DMS153 treated with DMSO at 0.1 percent for 48 hours (cell line): ENCODE data around the gene PML.

ENCODE experiments used
- DNase-seq: peaks from one replicate; lab custom pipeline; 2025; ENCODE audit not compliant: unreplicated experiment; lab: John Stamatoyannopoulos, UW

Gene PML

DNA sequence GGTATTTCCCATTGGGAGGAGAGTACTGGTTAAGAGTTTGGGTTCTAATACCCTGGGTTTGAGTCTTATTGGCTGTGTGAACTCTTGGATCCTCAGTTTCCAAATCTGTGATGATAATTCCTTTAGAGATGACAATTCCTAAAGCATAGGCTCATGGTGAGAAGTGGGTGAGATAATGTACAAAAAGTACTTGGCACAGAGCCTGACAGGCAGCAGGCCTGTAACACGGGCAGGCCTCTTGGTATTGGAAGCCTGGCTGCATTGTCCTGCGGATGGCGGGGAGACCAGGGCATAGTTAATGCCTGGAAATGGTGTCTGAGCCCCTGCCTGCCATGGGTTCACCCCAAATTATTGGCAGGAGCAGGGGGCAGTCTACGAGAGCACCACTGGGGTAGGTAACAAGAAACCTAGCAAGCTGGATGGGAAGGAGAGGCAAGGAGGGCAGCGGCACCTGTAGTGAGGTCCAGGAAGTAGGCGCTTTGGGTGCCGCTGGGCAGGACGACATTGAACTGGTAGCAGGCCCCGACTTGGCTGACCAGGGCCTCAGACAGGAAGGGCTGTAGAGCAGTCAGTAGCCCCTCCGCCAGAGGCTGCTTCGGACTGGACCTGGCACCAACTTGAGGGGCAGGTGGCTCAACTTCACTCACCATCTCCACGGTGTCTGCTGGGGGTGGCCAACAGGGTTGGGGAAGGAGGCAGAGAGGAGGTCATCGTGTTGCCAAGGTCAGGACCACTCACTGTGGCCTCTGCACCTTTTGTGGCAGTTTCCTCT, 10.1 kb upstream of the PML start:
- DNase-seq: no peak

DNA sequence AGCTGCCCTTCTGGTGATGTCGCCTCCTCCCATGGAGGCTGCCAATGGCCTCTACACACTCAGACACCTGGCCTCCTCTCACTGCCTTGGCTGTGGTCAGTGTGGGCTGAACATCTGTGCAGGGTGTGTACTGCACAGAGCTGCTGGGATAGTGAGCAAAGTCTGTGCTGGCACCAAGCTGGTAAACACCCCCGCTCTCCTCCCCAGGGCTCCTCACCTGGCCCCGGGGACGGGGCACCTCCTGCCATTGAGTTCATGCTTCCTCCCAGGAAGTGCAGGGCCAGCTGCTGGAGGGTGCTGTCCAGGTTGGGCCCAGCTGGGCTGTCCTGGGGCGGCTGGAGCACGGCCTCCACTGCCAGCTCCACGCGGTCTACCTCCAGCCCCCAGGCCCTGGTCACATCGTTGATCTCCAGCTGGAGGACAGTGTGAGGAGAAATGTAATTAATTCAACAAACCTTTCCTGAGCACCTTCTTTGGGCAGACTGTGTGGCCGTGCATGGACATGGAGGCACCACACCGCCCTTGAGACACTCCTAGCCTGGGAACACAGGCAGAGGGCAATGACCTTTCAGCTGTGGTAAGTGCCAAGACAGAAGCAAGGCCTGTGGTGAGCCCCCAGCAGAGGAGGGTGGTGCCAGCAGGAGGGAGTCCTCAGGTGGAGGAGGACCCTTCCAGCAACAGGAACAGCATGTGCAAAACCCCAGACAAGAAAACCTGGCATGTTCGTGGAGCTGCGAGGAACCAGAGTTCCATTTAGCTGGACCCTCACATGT, 9.2 kb upstream of the PML start:
- no peak for DNase-seq

DNA sequence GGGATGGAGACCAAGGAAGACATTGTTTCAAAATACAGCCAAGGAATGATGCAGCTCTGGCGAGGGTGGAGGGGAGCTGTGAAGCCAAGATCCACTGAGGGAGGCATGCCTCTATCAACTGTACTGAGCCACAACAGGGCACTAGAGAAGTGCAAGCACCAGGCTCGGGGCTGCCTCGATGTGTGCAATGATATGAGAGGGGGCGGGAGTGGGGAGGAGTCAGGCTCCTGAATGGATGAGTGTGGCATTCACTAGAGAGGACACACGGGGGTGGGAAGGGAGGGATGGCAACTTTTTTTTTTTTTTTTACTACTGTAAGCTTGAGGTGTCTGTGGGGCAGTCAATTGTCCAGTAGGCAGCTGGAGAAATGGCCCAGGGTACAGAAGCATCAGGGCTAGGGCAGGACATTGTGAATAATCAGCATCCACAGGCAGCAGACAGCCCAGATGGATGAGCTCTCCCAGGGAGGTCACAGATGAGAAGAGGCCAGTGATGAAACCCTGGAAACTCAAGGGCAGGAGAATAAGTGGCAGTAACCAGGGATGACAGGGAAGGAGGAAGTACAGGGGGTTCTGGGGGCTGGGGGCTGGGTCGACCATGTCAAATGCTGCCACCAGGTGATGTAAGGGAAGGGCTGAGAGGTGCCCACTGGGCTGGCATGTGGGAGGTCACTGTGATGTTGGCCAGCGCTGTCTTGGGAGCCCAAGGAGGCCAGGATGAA, 8.3 kb upstream of the PML start:
- no peak for DNase-seq

DNA sequence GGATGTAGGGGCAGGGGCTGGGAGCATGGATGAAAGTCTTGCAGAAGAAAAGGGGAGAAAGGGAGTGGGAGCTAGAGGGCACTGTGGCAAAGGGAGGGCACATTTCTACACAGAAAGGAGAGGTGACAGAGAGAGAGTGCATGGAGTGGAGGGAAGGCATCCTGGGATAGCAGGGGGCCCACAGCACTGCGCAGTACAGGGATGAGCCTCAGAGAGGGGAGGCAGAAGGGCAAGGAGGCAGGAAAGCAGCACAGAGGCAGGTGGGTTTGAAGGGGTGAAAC, 7.8 kb upstream of the PML start:
- DNase-seq: no peak

DNA sequence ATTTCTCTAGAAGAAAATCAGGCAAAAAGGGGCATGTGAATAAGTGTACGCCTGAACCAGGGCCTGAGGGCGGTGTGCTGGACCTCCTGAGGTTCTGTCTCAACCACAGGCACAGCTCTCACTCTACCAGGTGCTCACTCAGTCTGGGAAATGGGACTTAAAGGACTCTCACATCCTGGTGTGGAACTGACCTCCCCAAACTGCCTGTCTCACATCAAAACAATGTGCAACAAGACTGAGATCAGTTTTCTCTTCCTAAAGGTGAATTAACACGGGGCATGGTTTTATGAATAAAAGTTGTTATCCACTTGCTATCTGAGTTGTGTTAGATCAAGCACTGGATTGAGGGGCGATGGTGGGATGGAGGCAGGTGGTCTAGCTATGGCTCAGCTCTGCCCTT, 7.3 kb upstream of the PML start:
- no peak for DNase-seq

DNA sequence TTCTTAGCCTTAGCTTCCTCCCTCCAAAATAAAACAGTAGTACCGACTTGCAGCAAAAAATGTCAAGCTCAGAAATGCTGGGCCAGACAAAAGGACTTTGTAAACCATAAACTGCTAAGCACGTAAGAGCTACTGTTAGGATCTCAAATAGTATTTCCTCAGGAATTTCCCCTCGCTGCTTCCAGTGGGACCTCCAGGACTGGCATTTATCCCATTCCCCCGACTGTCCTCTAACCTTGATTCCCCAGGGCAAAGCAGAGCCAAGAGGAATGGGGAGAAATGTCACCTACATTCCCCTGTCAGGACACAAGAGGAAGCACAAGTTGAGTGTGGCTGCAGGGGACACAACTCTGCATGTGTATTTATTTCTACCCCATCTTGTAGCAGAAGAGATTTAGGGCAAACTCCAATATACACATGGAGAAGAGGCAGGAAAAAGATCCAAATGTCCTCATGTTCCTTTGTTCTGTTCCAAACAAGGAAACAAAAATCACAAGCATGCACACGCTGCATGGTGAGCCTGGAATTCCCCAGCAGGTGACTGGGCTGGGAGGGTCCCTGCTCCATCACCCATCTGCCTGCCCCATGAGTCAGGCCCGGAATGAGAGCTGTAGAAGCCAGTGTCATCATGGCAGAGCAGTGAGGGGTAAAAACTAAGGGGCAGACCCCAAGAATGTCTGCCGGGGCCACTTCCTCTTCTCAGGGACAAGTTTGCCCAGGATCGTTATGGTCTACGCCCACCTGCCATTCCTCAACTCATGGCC, 6.7 kb upstream of the PML start:
- no peak for DNase-seq

DNA sequence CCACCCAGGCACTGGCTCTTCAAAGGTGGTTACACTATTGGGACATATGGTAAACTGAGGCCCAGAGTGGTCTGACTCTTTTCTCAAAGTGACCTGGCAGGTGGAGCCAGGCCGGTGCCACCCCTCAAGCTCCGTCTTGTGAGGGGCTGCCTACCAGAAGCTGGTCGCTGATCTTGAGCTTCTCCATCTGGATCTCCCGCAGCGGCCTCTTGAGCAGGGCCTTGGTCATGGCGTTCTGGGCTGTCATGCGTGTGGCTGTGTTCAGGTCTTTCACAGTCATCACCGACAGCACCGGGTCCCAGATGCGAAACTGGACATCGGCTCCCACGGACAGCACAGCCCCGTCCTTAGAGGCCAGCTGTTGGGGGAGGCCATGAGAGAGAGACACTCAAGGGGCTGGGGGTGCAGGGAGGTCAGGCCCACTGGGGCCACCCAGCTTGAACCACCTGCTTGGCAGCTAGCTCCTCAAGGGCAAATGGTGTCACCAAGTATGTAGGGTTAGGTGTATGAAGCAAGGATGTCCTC, 6.0 kb upstream of the PML start:
- DNase-seq: no peak

DNA sequence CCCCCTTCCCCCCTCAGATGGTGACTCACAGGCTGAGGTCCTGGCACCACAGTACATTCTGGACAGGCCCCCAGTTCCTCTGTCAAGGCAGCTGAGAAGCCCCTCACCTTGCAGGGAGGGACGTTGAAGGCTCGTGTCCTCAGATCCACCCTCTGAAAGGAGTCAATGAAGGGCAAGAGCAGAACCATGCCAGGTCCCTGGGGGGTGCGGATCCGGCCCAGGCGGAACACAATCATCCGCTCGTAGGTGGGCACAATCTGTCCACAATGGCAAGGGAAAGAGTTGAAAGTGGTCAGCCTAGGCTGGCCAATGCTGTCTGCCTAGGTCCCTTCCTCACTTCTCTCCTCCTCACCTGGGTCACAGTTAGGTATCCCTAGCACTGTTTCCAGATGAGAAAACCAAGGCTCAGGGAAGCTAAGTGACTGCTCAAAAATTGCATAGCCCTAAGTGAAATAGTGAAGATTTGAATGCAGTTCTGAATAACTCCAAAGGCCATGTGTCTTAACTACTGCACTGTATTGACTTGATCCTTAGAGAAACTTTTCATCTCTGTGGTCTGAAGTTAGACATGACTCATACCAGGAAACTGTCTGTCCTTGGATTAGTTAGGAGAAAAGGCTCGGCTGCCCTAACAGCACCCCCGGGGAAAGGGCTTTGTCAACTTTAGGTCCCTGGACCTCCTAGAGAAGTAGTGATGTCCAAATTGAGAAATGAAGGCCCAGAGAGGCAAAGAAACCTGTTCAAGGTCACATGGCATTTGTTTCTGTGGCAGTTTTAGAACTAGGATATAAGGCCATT, 5.3 kb upstream of the PML start:
- no peak for DNase-seq

DNA sequence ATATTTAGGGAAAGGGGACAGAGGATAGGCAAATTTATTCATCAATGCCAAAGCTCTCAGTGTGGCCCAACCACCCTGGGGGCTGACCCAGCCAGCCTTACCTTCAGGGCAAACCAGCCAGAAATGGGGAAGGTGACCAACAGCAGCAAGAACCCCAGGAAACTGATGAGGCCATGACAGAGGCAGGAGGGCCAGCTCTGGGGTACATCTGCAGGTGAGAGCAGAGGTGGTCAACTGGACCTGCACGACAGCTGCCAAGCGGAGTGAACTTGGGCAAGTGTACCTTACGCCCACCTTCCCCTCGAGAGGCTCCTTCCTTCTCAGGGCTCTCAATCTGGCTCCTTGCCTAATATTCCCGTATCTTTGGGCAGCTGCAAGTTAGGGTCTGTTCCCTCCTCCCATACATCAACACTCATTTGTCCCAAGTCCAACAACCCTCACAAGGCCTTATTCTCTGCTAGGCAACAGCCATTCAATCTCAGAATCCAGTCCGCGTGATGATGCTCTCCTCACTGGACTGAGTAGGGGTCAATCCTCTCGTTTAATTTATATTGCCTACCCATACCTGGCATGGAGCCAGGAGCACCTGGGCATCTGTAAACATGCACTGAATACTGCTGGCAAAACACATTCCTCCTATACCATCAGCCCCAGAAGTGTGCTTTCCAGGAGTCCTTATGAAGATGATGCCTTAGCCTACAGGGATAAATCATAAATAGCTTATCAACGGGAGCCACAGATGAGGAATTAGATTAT, 4.1 kb upstream of the PML start:
- DNase-seq: no peak

DNA sequence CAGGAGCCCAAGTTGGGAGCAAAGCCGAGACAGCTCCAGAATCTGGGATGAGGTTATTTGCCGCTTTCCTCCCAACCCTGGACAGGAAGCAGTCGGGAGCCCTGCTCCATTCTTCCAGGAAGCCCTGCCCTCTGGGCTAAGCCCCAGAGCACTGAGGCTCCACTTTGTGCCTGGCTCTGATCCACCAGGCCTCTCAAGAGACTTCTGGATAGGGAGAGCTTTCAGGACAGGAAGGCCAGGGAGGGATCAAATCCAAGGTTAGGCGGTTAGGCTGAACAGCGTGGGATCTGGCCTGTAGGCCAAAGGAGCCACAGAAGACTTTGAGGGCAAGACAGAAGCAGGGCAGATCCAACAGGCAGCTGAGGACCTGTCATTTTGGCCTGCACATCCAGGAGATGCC, 3.3 kb upstream of the PML start:
- DNase-seq: no peak

DNA sequence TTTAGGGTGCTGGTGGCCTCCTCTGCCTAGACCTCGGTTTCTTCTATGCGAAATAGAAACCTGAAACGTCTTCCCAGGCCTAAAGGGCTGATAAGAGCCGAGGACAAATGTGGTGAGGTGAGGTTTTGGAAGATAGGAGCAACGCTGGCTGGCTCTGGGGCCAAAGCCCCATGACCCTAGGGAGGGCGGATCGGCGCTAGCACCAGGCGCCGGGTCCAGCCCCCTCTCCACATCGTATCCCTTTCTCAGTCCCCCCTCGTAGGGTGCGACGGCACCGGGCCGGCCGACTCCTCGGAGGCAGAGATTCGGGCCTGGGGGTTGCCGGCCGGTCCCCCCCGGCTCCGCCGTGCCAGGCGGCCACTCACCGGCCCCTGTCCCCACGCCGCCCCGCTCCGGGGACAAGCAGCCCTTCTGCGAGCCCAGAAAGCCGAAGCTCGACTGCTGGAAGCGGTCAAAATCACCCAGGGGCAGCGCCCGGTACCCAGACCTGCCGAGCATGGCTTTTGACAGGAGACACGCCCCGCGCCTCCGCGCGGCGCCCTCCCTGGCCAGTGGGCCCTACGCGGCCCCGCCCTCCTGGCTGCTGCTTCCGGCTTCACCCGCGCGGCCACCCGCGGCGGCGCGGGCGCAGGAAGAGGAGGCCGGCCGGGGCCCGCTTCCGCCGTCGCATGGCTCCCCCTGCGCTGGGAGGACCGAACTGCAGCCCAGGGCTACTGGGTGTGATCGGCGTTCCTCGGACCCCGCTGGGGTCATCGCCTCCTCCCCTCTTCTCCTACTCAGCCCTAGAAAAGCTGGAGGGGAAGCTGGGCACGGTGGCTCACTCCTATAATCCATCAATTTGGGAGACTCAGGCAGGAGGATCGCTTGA, 2.6 kb upstream of the PML start, which contains the start of gene STOML1:
STOML1 (minus strand) TSS at position 570 of the 868 bp plus-strand sequence; CDS start at position 498, 72 bp downstream.
- no peak for DNase-seq

DNA sequence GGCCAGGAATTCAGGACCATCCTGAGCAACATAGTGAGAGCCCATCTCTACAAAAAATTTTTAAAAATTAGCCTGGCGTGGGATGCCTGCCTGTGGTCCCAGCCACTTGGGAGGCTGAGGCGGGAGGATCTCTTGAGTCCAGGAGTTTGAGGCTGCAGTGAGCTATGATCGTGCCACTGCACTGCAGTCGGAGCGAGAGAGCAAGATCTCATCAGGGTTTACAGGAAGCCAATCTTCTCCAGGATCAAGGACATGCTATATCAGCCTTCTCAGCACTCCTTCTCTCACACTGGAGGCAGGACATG, 2.0 kb upstream of the PML start:
- no peak for DNase-seq

DNA sequence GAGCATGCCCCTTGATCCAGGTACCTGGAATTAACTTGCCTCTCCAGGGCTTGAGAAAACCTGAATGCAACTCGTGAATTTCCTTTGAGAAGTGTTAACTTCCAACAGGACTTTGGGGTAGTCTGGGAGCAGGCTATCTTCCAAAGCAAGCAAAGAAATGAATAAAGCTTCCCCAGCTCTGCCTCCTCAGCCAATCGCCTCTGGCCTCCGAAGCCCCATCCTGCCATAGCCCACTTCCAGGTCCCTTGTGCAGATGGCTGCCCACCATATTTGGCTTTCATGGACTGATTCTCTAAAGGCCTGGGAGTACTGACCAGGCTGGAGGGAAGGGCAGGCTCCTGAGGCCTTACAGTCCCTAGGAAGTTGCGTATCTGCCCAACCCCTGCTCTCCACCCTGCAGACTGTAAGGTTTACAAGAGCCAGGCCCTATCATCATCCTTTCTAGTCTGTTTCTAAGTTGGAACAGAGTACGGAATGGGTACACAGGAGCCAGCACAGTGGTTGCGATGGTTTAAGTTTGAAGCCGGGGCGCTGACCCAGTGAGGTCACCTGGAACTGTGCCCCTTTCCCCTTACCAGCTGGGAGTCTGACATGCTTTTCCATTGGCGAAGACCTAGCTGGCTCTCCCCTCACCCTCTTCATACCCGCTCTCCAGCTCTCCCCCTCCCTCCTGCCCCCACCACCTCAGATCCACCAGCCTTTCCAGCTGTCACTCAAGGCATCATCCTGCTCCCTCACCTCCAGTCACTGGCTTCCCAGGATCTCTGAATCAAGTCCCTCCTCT, 1.1 kb upstream of the PML start:
- no peak for DNase-seq

DNA sequence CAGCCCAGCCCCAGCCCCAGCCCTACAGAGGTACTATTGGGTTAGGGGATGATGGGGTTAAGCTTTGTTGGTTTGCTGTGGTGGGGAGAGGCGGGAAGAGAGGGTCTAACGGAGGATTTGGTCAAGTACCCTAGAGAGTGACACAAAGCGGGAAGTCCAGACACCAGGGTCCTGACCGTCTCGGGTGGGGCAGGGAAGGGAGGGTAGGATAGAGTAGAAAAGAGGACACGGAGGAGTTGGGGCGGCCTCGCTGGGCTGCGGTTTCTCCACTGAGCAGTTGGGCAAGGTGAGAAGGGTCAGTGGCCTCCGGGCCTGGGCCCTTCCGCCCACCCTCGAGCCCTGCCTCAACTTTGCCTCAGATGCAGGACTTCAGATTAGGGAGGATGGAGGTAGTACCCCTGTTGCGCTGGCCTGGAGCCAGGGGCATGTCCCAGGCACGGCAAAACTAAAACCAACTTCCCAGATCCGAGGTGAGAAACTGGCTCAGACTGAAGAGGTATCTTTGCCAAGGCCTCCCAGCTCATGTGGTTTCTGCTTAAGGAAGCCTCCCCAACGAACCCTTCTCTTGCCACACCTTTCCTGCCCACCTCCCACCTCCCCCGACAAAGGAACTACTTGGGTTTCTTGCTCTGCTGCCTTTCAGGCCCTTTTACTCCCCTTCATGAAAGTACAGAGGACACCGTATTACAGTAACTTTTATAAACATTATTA, 551 bp downstream of the PML start:
- no peak for DNase-seq

DNA sequence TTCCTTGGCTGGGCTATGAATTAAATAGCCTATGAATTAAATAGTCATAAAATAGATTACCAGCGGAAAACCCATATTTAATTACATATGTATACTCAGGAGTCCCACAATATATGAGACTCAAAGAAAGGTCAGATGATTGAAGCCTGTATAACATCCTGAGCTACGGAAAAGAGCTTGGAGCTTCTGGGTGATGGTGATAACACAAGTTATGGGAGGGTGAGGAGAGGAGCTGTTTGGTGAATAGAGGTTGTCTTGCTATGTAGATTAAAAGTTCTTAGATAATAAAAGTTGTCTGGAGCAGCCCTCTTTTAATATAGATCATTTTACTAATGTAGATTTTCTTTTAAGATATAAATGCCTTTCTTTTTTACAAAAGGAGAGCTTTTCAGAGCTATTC, 1.8 kb downstream of the PML start:
- no peak for DNase-seq

DNA sequence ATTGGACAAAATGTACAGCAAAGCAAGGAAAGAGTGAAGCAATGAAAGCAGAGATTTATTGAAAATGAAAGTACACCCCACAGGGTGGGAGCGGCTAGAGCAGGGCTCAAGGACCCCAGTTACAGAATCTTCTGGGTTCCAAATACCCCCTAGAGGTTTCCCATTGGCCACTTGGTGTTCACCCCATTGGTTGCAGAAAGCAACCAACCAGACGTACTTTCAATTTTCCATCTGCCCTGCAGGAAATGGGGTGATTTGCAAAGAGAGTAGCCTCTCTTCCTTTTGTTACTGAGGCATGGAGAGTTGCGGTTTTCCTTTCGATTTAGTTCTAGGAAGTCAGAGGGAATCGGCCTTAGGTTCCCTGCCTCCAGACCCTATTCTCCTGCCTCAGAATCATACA, 2.4 kb downstream of the PML start:
- DNase-seq: peak; percentile 6

DNA sequence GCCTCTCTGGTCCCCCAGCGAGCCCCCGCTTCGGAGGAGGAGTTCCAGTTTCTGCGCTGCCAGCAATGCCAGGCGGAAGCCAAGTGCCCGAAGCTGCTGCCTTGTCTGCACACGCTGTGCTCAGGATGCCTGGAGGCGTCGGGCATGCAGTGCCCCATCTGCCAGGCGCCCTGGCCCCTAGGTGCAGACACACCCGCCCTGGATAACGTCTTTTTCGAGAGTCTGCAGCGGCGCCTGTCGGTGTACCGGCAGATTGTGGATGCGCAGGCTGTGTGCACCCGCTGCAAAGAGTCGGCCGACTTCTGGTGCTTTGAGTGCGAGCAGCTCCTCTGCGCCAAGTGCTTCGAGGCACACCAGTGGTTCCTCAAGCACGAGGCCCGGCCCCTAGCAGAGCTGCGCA, 3.5 kb downstream of the PML start:
- no peak for DNase-seq
